ENCODE data around the gene PDK3. TPM values are rescaled to one million over a fixed set of nuclear protein-coding genes. Genes with fewer than 3 reads are reported as not detected.

Gene PDK3
- total RNA-seq, 1 donor from 2014 or later: 26.4 TPM

DNA sequence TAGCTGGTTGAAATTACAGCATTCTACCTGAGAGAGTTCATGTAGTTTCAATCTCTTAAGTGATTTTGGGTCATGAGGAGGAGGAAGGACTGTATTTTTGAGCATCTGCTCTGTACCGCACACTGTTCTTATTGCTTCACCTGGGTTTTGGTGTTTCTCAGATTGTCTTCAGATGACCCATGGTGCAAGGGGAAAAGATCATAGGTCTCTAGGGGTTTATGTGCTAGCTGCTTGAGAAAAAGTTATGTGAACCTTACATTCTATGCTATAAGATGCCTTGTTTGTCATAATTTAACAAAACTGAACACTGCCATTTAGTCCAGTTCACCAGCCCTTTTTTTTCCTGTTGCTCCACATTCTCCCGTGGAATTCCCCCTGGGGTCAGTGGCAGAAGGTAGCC lies 60.4 kb downstream of the PDK3 start:
- intact Hi-C loops (cut with micrococcal nuclease): no loop called here
- Mint-ChIP-seq H3K27me3 (ENCODE audit: low read depth) (no peaks in the 10 kb centered on the region), H3K36me3 (ENCODE audit: low read depth) (peaks cover 21% of the 10 kb centered on the region), H3K27ac (no peak overlapping the region), H3K9me3 (no peaks in the 10 kb centered on the region), H3K4me3 (ENCODE audit: low read depth) (no peak overlapping the region), H3K4me1 (ENCODE audit: low read depth) (peaks cover 1% of the 10 kb centered on the region)
- DNase-seq (ENCODE audit: low spot score): no peak

DNA sequence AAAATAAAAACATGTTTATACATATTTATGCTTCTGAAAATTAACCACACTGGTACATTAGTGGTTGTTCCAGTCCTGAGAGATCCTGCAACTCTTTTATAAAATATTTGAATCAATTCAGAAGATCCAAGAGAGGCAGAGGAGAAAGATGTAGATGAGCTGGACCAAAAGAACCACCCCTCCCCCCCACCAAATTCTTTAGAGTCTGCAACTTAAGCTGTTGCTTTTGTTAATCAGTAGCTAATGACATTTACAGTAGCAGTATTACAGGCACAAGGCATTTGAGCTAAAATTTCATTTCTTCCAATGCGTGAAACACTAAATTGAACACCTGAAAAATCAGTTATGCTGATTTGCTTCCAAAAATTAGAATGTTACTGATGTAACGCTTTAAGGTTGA lies 61.5 kb downstream of the PDK3 start:
- DNase-seq (ENCODE audit: low spot score): no peak
- Mint-ChIP-seq H3K9me3 (no peaks in the 10 kb centered on the region), H3K4me1 (ENCODE audit: low read depth) (peaks cover 1% of the 10 kb centered on the region), H3K27ac (no peak overlapping the region), H3K36me3 (ENCODE audit: low read depth) (peaks cover 25% of the 10 kb centered on the region), H3K4me3 (ENCODE audit: low read depth) (no peak overlapping the region), H3K27me3 (ENCODE audit: low read depth) (no peaks in the 10 kb centered on the region)
- intact Hi-C loops (cut with micrococcal nuclease): no loop called here

DNA sequence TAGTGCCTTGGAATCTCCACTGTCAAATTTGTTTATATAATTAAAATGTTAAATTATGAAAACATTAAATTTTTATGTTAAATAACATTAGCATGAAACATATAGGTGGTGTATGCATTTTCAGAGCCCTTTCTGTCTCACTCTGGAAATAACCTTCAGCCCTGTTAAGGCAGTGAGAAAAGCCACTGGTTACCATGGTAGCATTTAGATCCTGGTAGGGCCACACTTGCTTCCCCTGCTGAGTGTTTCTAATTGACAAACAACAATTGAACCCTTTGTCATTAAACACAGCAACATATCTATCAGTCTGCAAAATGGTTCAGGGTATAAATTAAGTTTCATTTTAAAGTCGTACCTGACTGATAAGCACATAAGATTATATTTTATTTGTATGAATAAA lies 63.5 kb downstream of the PDK3 start:
- no peak overlapping the region for H3K27ac Mint-ChIP-seq
- peaks cover 26% of the 10 kb centered on the region for H3K36me3 Mint-ChIP-seq (ENCODE audit: low read depth)
- no peaks in the 10 kb centered on the region for H3K27me3 Mint-ChIP-seq (ENCODE audit: low read depth)
- no peaks in the 10 kb centered on the region for H3K9me3 Mint-ChIP-seq
- intact Hi-C loops (cut with micrococcal nuclease): no loop called here
- peaks cover 1% of the 10 kb centered on the region for H3K4me1 Mint-ChIP-seq (ENCODE audit: low read depth)
- no peak for DNase-seq (ENCODE audit: low spot score)
- no peak overlapping the region for H3K4me3 Mint-ChIP-seq (ENCODE audit: low read depth)

- H3K36me3 Mint-ChIP-seq (ENCODE audit: low read depth): peaks cover 26% of the 10 kb centered on the region
- no peaks in the 10 kb centered on the region for H3K9me3 Mint-ChIP-seq
- H3K4me3 Mint-ChIP-seq (ENCODE audit: low read depth): no peak overlapping the region
- intact Hi-C loops (cut with micrococcal nuclease): no loop called here
- no peaks in the 10 kb centered on the region for H3K27me3 Mint-ChIP-seq (ENCODE audit: low read depth)
- H3K27ac Mint-ChIP-seq: no peak overlapping the region
- H3K4me1 Mint-ChIP-seq (ENCODE audit: low read depth): no peaks in the 10 kb centered on the region
- no peak for DNase-seq (ENCODE audit: low spot score)
Observed at GRCh38 chrX:24536551-24536950, 71.5 kb downstream of the PDK3 start.

- Mint-ChIP-seq H3K27me3 (ENCODE audit: low read depth) (no peaks in the 10 kb centered on the region), H3K4me1 (ENCODE audit: low read depth) (no peaks in the 10 kb centered on the region), H3K36me3 (ENCODE audit: low read depth) (peaks cover 14% of the 10 kb centered on the region), H3K9me3 (no peaks in the 10 kb centered on the region), H3K27ac (no peak overlapping the region), H3K4me3 (ENCODE audit: low read depth) (no peak overlapping the region)
- intact Hi-C loops (cut with micrococcal nuclease): no loop called here
- DNase-seq (ENCODE audit: low spot score): no peak
Observed at GRCh38 chrX:24542756-24543155, 77.7 kb downstream of the PDK3 start.

GRCh38 chrX:24547961-24548360 lies 82.9 kb downstream of the PDK3 start:
- Mint-ChIP-seq H3K9me3 (no peaks in the 10 kb centered on the region), H3K27me3 (ENCODE audit: low read depth) (no peaks in the 10 kb centered on the region), H3K4me3 (ENCODE audit: low read depth) (no peak overlapping the region), H3K36me3 (ENCODE audit: low read depth) (no peaks in the 10 kb centered on the region), H3K27ac (no peak overlapping the region), H3K4me1 (ENCODE audit: low read depth) (no peaks in the 10 kb centered on the region)
- DNase-seq (ENCODE audit: low spot score): no peak
- intact Hi-C loops (cut with micrococcal nuclease): no loop called here

DNA sequence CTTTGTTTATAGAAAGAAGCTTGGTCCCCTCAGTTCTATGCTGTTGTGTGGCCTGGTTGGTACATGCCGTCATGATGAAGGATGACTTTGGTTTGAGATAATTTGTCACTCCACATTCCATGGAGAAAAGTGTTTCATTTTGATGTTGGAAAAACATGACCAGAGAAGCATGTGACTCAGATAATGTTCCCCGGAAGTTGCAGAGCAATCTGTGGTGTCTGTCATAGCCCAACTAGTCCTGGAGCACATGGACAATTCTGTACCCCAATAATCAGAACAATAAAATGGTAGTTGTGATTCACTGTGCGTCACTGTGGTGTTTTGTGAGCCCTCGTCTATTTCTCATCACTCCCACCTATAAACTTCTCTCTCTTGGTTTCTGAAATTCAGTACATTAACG lies 85.1 kb downstream of the PDK3 start:
- H3K27me3 Mint-ChIP-seq (ENCODE audit: low read depth): no peaks in the 10 kb centered on the region
- DNase-seq (ENCODE audit: low spot score): no peak
- H3K27ac Mint-ChIP-seq: no peak overlapping the region
- no peak overlapping the region for H3K4me3 Mint-ChIP-seq (ENCODE audit: low read depth)
- H3K4me1 Mint-ChIP-seq (ENCODE audit: low read depth): no peaks in the 10 kb centered on the region
- H3K9me3 Mint-ChIP-seq: no peaks in the 10 kb centered on the region
- intact Hi-C loops (cut with micrococcal nuclease): no loop called here
- no peaks in the 10 kb centered on the region for H3K36me3 Mint-ChIP-seq (ENCODE audit: low read depth)

- H3K27me3 Mint-ChIP-seq (ENCODE audit: low read depth): no peaks in the 10 kb centered on the region
Observed at GRCh38 chrX:24553011-24553410, 87.9 kb downstream of the PDK3 start.

DNA sequence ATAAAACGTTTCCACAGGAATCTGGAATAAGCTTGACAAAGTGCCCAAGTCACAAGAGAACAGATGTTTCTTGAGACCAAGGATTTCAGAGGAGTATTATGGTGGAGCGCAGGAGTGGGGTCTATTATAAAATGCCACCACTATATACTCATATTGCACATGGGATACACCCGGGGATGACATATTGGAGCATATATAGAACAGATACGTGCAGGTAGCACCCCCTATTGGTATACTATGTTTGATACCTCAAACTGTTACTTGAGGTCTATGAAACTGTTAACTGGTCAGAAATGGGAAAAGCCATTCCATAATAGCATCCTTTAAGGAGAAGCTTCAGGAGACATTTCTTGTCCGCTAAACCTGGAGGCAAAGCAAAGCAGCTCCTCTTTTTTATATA lies 96.0 kb downstream of the PDK3 start:
- intact Hi-C loops (cut with micrococcal nuclease): no loop called here
- H3K36me3 Mint-ChIP-seq (ENCODE audit: low read depth): no peaks in the 10 kb centered on the region
- no peaks in the 10 kb centered on the region for H3K27me3 Mint-ChIP-seq (ENCODE audit: low read depth)
- no peak overlapping the region for H3K4me3 Mint-ChIP-seq (ENCODE audit: low read depth)
- no peaks in the 10 kb centered on the region for H3K4me1 Mint-ChIP-seq (ENCODE audit: low read depth)
- no peak for DNase-seq (ENCODE audit: low spot score)
- no peaks in the 10 kb centered on the region for H3K9me3 Mint-ChIP-seq
- no peak overlapping the region for H3K27ac Mint-ChIP-seq

More at GRCh38 chrX:24553011-24553410, 87.9 kb downstream of the PDK3 start:
- Mint-ChIP-seq H3K4me3 (ENCODE audit: low read depth) (no peak overlapping the region), H3K9me3 (no peaks in the 10 kb centered on the region), H3K36me3 (ENCODE audit: low read depth) (no peaks in the 10 kb centered on the region), H3K27ac (no peak overlapping the region), H3K4me1 (ENCODE audit: low read depth) (no peaks in the 10 kb centered on the region)
- intact Hi-C loops (cut with micrococcal nuclease): no loop called here
- no peak for DNase-seq (ENCODE audit: low spot score)

- Mint-ChIP-seq H3K4me1 (ENCODE audit: low read depth) (no peaks in the 10 kb centered on the region), H3K27me3 (ENCODE audit: low read depth) (no peaks in the 10 kb centered on the region), H3K9me3 (no peaks in the 10 kb centered on the region), H3K36me3 (ENCODE audit: low read depth) (no peaks in the 10 kb centered on the region), H3K27ac (no peak overlapping the region), H3K4me3 (ENCODE audit: low read depth) (no peak overlapping the region)
- intact Hi-C loops (cut with micrococcal nuclease): no loop called here
- no peak for DNase-seq (ENCODE audit: low spot score)
Observed at GRCh38 chrX:24563291-24564010, 98.4 kb downstream of the PDK3 start.

- H3K9me3 Mint-ChIP-seq: no peaks in the 10 kb centered on the region
Observed at GRCh38 chrX:24566240-24566639, 101.2 kb downstream of the PDK3 start.

DNA sequence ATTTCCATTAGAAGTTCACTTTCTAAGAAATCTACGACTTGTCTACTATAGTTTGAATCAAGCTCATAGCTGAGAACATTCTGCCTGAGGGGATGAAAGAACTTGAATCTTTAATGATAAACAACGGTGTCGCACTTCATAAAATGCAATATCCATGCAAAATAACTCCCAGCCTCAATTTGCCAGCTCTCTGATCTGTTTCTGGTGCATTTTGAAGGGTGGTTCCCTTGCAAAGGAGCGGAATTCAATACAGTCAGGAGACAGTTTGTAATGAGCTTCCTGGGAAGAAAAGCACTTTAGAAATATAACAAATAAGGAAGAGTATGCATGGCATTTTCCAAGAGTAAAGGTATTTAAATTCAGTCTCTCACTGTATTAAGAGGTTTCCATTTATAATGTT lies 102.1 kb downstream of the PDK3 start:
- Mint-ChIP-seq H3K4me1 (ENCODE audit: low read depth) (no peaks in the 10 kb centered on the region), H3K27me3 (ENCODE audit: low read depth) (no peaks in the 10 kb centered on the region), H3K4me3 (ENCODE audit: low read depth) (no peak overlapping the region), H3K36me3 (ENCODE audit: low read depth) (no peaks in the 10 kb centered on the region), H3K9me3 (no peaks in the 10 kb centered on the region), H3K27ac (no peak overlapping the region)
- DNase-seq (ENCODE audit: low spot score): no peak
- intact Hi-C loops (cut with micrococcal nuclease): no loop called here

More at GRCh38 chrX:24566240-24566639, 101.2 kb downstream of the PDK3 start:
- no peak overlapping the region for H3K27ac Mint-ChIP-seq
- no peak for DNase-seq (ENCODE audit: low spot score)
- no peaks in the 10 kb centered on the region for H3K36me3 Mint-ChIP-seq (ENCODE audit: low read depth)
- no peaks in the 10 kb centered on the region for H3K4me1 Mint-ChIP-seq (ENCODE audit: low read depth)
- H3K4me3 Mint-ChIP-seq (ENCODE audit: low read depth): no peak overlapping the region
- intact Hi-C loops (cut with micrococcal nuclease): no loop called here
- no peaks in the 10 kb centered on the region for H3K27me3 Mint-ChIP-seq (ENCODE audit: low read depth)

DNA sequence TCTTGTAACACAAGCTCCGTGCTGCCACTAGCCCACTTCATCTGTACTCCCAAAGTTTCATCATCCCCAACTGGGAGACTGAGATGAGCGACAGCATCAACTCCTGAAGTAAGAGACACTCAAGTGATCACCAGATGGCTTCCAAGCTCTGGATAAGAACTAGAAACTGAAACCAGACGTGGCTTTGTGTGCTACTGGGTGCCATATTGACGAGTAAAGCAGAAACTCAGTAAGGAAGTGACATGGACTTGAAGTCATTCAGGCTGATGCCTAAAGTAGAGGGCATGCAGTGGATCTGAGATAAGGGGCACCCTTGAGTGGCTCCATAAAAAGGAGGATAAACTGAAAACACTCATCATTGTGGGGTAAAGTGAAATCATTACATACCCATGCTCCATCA lies 109.7 kb downstream of the PDK3 start:
- H3K4me1 Mint-ChIP-seq (ENCODE audit: low read depth): peaks cover 2% of the 10 kb centered on the region
- no peaks in the 10 kb centered on the region for H3K9me3 Mint-ChIP-seq
- H3K27me3 Mint-ChIP-seq (ENCODE audit: low read depth): peaks cover 1% of the 10 kb centered on the region
- intact Hi-C loops (cut with micrococcal nuclease): no loop called here
- no peak overlapping the region for H3K4me3 Mint-ChIP-seq (ENCODE audit: low read depth)
- H3K27ac Mint-ChIP-seq: no peak overlapping the region
- H3K36me3 Mint-ChIP-seq (ENCODE audit: low read depth): no peaks in the 10 kb centered on the region
- DNase-seq (ENCODE audit: low spot score): no peak

DNA sequence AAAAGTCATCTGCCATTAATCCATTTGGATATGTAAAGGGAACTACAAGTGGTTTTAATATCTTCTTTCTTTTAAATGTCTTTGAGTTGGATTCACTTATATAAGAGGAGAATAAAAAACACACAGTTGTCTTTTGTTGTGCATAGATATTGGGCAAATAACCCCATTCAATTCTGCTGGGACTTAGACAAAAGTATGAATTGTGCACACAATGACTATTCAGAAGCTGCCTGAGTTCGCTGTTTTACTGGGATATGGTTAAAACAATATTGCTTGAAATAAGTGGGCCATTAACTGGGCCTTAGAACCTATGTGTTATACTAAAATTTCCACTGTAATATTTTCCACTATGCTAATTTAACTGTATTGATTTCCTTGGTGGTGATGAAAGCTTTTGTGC lies 110.4 kb downstream of the PDK3 start:
- no peak for DNase-seq (ENCODE audit: low spot score)
- Mint-ChIP-seq H3K4me3 (ENCODE audit: low read depth) (no peak overlapping the region), H3K27me3 (ENCODE audit: low read depth) (peaks cover 1% of the 10 kb centered on the region), H3K4me1 (ENCODE audit: low read depth) (peaks cover 2% of the 10 kb centered on the region), H3K9me3 (no peaks in the 10 kb centered on the region), H3K36me3 (ENCODE audit: low read depth) (no peaks in the 10 kb centered on the region), H3K27ac (no peak overlapping the region)
- intact Hi-C loops (cut with micrococcal nuclease): no loop called here

Measured in activated T-helper 2 cell treated with anti-CD3 and anti-CD28 coated beads, Interferon-gamma antibody, Interleukin-2, Interleukin-4, amounts not matched to agents 10 μg/mL and 5 μg/mL and 100 μg/mL, durations not matched to agents 14 hours and 24 hours and 36 hours (primary cell).